HL-60 (cell line): ENCODE measurements around the gene MED16.

Experiments used
- CTCF ChIP-seq: IDR thresholded peaks from one replicate; pipeline ENCODE4 v1.5.1; 2011; ENCODE audit warnings: low read length, control low read depth, inconsistent platforms; ENCODE audit not compliant: insufficient read depth
- SPI1 ChIP-seq: IDR thresholded peaks from 2 replicates; pipeline ENCODE4 v1.6.1; 2012; ENCODE audit warnings: low read depth, mild to moderate bottlenecking, borderline replicate concordance
- TF ChIP-seq, protein P1 (sequence below): IDR thresholded peaks from 2 replicates; pipeline ENCODE4 v1.6.1; 2012; ENCODE audit warnings: low read depth; ENCODE audit not compliant: insufficient replicate concordance

- TF ChIP-seq CTCF (no peak), SPI1 (no peak)
- TF ChIP-seq, protein P1, sequence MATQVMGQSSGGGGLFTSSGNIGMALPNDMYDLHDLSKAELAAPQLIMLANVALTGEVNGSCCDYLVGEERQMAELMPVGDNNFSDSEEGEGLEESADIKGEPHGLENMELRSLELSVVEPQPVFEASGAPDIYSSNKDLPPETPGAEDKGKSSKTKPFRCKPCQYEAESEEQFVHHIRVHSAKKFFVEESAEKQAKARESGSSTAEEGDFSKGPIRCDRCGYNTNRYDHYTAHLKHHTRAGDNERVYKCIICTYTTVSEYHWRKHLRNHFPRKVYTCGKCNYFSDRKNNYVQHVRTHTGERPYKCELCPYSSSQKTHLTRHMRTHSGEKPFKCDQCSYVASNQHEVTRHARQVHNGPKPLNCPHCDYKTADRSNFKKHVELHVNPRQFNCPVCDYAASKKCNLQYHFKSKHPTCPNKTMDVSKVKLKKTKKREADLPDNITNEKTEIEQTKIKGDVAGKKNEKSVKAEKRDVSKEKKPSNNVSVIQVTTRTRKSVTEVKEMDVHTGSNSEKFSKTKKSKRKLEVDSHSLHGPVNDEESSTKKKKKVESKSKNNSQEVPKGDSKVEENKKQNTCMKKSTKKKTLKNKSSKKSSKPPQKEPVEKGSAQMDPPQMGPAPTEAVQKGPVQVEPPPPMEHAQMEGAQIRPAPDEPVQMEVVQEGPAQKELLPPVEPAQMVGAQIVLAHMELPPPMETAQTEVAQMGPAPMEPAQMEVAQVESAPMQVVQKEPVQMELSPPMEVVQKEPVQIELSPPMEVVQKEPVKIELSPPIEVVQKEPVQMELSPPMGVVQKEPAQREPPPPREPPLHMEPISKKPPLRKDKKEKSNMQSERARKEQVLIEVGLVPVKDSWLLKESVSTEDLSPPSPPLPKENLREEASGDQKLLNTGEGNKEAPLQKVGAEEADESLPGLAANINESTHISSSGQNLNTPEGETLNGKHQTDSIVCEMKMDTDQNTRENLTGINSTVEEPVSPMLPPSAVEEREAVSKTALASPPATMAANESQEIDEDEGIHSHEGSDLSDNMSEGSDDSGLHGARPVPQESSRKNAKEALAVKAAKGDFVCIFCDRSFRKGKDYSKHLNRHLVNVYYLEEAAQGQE = no peak
Measured at GRCh38 chr19:882871-883497, 10.0 kb downstream of the MED16 start.
